GM21526 (cell line): ENCODE results near the gene ATP2B2.

Experiments used
- ATAC-seq: cut with Tn5 transposase; IDR thresholded peaks from one replicate; pipeline ENCODE4 v1.9.1; 2021; ENCODE audit warnings: moderate library complexity; ENCODE audit not compliant: unreplicated experiment, low FRiP score

The ATP2B2 gene

DNA sequence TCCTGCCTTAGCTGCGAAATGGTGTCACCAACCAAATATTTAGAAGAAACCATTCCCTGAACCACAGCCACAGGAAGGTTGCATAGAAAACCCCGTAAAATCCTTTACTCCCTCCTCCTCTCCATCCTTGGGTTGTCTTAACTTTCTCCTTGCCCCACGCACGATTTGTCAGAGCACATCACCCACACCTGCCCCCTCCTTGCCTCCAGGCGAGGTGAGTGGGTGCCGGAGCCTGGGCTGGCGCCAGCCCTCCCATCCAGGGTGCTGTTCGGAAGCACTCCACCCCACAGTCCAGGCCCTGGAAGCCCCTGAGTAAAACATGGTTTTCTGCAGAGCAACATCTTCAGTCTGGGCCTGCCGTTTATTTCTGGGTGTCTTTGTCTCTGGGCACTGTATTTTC lies 216.3 kb downstream of the ATP2B2 start:
- ATAC-seq = no peak

DNA sequence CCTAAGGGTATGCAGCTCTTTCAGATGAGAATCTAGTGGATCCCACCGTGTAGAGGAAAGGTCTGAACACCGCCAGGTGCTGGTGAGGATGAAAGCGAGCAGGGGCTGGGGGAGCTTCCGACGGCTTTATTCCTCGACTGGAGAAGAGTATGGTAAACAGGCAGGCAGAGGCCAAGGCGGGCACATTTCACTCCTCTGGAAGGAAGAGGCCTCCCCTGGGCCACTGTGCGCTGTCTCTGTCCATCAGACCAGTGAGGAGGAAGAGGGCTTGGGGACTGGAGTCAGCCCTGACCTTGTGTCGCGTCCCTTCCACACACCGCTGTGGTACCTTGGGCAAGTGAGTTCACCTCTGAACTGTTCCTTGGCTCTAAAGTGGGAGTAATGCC lies 216.8 kb downstream of the ATP2B2 start:
- ATAC-seq = no peak

DNA sequence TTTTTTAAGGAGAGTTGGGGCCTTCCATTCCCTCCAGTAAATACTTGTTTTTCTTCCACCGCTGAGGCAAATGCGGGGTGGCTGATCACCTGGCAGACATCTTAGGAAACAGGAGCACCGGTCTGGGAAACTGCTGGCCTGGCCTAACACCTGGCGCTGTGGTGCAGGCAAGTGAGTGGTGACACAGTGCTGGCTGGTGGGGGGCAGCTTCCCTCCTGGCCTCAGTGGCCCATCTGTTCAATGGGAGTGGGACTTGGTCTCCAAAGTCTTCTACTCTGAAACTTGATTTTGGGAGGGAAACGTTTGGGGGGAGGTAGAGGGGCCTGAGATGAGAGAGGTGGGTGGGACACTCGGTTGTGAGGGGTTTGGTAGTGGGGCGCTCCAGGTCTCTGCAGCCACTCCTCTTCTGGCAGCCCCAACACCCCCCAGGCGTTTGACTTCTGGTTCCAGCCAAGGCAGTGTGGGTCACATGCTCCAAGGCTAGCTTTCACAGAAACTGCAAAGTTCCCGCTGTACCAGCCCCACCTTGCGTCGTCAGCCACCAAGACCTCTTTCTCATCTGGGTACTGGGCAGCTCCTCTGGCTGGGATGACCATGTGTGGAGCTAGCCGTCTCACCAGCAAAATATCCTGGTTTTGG lies 217.3 kb downstream of the ATP2B2 start:
- ATAC-seq = no peak

DNA sequence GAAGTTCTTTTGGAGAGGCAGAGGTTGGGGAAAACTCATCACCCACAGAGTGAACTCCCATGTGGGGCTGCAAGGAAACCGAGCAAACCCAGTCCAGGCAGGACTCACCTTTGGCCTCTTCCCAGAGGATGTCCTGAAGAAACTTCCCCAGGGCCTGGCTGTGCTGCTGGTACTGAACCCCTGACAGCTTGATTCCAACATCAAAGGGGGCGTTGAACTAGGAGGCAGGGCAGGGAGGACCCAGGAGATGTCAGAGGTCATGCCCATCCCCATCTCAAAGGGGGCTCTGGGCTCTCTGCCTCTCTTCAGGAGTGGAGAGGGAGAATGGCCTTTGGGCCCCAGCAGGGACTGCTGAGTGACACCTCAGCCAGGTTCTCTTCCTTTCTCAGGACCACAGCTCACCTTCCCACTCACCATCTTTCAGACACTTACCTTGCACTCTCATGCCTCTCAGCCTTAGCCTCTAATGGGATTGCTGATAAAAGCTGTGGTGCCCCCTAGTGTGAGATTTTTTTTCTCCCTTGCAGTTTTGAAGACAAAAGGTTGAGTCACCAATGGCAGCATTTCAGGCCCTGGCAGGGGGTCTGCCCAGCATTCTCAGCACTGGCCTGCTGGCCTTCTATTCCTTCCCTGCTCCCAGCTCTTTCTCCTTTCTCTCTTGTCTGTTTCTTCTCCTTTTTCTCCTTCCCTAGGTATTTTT lies 218.6 kb downstream of the ATP2B2 start:
- no peak for ATAC-seq

DNA sequence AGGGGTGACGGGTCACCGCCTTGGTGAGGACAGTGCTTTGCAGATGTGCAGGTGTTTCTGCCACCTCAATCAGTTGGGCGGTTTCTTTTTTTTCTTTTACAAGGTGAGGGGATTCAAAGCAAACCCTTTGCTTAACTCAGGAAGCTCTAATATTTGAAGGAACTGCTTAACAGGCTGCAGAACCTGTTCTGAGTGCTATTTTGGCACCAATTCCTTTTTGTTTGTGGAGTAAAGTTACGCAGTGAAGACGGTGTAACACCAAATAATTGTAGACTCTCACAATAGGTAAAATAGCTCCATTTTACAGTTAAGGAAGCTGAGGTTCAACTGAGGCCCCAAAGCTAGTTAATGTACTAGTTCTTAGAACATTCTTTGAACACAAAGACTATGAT lies 219.3 kb downstream of the ATP2B2 start:
- ATAC-seq = no peak

DNA sequence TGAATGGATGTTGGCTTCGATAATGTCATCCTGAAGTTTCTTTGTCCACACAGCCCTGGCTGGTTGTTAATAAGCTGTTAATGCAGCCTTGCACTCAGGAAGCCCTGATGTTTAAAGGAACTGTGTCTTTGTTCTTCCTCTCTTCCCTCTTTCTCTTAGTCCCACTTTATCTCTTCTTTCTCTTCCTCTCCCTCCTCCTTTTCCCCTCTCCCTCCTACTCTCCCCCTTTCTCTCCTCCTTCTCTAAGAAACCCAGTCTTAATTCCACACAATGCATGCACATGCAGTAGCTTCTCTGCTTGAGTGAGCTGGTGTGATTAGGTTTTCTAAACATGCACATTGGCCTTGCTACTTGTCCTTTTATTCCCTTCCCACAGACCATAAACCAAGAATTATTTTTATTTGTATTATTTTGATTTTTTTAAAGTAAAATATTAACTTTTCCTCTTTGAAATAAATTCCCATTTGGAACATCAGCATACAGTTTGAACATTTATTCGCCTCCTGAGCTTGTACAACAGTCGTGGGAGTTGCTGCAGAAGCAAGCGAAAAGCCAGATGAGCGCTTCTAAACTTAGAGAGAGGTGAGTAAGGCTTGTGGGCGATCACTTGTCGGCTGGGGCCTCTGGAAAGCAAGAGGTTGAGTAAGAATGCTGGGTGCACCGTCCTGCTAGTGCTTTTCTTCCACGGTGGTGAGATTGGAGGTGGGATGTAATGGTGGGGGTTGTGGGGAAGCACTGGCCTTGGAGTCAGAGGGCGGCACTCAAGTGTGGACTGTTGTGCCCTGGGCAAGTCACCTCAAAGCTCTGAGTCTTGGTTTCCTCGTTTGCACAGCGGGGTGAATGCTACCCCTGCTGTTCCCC lies 219.9 kb downstream of the ATP2B2 start:
- no peak for ATAC-seq

DNA sequence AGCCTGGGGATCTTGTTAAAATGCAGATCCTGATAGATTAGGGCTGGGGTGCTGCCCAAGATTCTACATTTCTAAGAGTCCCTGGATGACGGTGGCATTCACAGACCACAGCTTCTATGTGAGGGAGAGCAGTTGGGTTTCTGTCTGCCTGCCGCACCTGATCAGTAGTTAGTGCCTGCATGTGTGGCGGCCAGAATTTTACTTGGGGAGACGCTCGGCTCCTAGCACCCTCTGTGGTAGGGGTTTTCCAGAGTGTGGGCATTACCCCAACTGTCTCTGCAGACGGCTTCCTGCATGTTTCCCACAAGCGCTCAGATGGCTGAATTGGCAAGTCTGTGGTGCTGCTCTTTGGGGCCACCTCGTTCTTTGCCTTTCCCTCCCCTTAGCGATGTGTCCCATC lies 220.9 kb downstream of the ATP2B2 start:
- no peak for ATAC-seq

DNA sequence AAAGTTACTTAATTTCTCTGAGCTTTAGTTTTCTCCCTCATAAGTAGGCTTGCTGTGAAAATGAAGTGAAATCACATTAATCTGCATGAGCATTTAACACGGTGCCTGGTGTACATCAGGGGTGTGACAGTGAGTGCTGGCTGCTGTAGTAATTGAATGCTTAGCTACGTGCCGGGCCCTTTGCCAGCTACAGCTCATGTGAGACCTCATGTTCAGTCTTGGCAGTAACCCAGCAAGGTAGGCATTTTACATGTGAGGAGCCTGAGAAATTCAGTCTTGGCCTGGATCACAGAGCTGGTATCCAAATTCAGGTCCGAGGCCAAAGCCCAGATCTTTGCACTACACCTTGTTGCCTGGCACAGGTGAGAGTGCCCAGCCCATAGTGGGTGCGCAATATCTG lies 221.7 kb downstream of the ATP2B2 start:
- ATAC-seq = no peak

DNA sequence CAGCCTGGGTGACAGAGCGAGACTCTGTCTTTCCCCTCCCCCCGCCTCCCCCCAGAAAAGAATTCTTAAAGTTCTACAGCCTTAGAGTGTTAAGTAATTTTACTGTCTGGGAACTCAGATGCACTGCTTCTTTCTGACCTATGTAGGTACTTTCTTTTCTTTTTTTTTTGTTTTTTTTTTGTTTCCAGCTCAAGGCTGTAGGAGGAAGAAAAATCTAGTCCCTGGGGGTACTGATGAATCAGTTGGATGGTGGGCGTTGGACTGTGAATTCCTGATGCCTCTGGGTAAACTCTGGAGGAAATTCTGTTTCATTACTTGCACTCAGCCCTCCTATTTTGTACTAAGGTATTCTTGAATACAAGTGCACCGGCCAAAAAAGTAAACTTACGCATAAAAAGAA lies 223.4 kb downstream of the ATP2B2 start:
- ATAC-seq = no peak

DNA sequence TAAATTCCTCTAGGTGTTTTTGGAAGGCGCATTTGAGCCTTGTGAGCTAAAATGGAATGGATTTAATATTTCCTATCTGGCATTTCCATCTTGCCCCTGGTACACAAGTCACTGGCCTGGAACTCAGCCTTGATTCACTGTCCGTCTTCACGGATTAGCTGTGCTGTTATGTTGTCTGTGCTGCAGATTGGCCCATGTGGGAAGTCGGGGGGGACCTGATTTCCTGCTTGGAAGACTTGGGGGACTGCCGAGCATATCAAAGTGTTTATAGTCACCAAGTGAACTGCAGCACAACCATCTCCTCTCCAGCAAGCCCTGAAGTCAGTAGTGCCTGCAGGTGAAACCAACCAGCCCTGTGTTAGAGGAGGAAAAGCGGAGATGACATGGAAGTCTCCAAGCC lies 224.8 kb downstream of the ATP2B2 start:
- no peak for ATAC-seq

DNA sequence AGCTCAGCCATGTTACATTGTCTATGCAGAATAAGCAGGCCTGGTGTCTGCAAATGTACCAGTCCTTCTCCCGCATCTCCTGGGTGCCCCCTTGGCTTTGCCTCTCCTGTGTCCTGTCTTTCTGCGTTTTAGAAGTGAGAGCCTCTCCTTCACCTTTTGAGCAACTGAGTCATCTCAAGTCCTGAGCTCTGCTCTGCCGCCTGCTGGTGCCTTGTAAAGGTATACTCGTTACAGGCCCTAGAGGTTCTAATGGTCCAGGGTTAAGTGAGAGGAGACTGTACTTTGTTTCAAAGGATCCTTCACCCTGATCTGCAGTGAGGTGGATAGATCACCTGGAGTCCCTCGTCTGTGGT lies 225.2 kb downstream of the ATP2B2 start:
- no peak for ATAC-seq

DNA sequence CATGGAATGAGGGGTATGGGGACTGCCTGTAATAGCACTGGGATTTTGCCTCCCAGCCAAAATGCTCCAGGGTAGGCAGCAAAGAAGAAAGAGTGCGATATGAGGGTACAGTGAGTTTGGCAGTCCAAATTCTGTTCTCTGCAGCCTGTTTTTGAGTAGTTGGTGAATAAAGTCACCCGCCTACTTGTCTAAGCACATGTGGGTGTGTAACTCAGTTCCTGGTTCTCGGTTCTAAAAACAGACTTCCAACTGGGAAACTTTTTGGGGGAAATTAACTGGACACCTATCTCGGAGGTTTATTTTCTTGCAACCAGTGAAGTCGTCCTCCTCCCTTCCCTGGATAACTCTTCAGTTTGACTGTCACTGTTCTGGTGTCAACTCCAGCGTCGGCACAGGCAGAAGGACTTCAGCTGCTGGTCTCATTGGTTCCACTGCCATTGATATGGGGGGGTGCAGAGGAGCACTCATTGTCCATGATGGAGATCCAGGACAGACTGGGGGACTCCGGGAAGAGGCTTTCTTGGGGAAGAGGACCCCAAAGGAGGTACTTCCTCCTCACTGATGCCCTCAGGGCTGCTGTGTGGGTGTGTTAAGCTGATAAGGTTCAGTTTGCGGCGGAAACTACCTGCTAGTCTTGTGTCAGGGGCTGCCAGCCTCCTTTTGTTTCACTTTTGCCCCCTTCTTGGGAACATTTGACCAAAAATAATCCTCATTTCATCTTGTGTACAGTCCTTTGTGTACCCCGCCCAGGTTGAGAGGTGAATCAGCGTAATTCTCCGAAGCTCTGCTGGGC lies 225.8 kb downstream of the ATP2B2 start:
- ATAC-seq = no peak

DNA sequence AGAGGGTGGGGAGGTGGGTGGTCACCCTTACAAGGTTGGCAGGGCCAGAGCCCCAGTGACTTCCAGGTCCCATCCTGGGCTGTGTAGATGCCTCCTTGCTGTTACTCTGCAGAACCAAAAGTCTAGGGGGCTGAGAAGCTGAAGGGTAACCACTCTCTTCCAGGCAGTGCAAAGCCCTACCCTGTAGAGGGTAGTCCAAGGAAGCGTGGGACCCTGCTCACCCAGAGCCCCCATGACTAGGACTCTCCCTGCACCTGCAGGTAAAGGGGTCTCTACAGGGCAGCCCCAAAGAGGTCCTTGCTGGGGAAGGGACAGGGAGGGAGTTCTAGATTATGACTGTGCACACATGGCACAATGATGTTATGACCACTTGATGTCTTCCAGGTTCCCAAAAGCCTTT lies 226.9 kb downstream of the ATP2B2 start:
- no peak for ATAC-seq

DNA sequence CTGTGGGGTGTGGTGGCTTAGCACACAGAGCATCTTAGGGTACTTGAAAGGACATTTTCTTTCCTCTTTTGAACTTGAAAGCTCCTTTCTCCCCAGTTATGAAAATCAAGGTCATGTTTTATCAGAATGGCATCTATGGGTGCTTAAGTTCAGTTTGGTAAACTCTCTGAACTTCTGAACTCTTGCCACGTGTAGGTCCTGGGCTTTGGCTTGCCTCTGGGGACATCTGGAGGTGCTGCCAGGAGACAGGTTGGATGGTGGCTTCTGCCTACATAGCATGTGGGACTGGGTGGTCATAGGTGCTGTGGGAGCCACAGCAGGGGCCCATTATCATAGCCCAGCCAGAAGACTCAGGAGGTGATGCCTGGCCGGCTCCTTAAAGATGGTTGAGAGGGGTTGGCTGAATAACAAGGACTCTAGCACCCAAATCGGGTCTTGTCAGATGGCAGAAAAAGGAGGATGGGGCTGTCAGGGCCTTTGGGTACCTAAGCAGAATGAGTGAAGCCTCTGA lies 228.2 kb downstream of the ATP2B2 start:
- no peak for ATAC-seq

DNA sequence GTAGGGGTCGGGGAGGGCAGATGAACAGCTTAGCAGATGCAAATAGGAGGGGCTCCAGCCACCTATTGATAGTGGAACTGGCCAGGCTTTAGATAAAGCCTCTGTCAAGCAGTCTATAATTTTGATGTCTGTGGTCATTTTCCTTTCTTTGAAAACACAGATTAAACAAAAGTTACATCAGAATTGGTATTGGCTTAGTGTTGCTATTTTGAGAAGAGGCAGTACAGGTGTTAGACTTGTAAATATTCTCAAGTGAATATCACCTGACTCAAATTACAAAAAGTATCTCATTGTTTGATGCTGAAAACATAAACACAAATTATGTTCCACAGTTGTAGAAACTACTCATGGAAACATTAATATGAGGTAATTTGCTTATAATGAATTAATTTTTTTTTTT lies 230.8 kb downstream of the ATP2B2 start:
- ATAC-seq = no peak
